AG04450 (cell line): ENCODE data around the gene HID1. TPM values are rescaled to one million over a fixed set of nuclear protein-coding genes. Genes with fewer than 3 reads are reported as not detected.
"Not testable (repeated sequence)": the region's sequence is repeated elsewhere in the genome, so short reads cannot be mapped to it uniquely, and the experiment has no call there.

Experiments
- CTCF ChIA-PET: fragments of 300-600, 350-600 bp; formaldehyde crosslinking; extraction: SDS; loops from one replicate; lab custom pipeline; 2022; ENCODE audit warnings: antibody characterized with exemption, inconsistent platforms; lab: Charles Lee
- POLR2A ChIA-PET: fragments of 350-600 bp; formaldehyde crosslinking; extraction: SDS; loops from one replicate; lab custom pipeline; 2021; ENCODE audit warnings: antibody characterized with exemption, inconsistent platforms; lab: Yijun Ruan, JAX
- DNase-seq: peaks from one replicate; pipeline ENCODE4 v3.0.0-alpha.2; 2011; ENCODE audit warnings: low read depth, low spot score
- H3K27ac ChIP-seq: one replicate; pipeline ENCODE4 v1.5.1; 2012; ENCODE audit warnings: low read depth, low read length, control low read depth
- H3K27me3 ChIP-seq: one replicate; pipeline ENCODE4 v1.6.0; 2012; ENCODE audit warnings: low read length; ENCODE audit not compliant: control insufficient read depth, insufficient read depth
- H3K4me3 ChIP-seq: 2 replicates; pipeline ENCODE4 v1.5.1; 2011; ENCODE audit warnings: mild to moderate bottlenecking, low read depth, low read length, control low read depth
- H3K9me3 ChIP-seq: 2 replicates; pipeline ENCODE4 v1.5.1; 2012; ENCODE audit warnings: low read length; ENCODE audit not compliant: control insufficient read depth, insufficient read depth
- CTCF ChIP-seq: IDR thresholded peaks from 2 replicates; pipeline ENCODE4 v1.5.1; 2011; ENCODE audit warnings: low read depth, low read length, control low read depth, inconsistent platforms
- polyA plus RNA-seq: library from polyadenylated mRNA; depleted of rRNA; stranded (reverse); fragments of >200 nt; gene quantifications from 2 replicates; pipeline ENCODE4 v1.2.3, GENCODE V29; 2011

HID1 gene
- polyA plus RNA-seq, 1 experiment: 1.8 TPM

- Histone ChIP-seq H3K9me3 (no peaks in the 10 kb centered on the region), H3K27me3 (no peaks in the 10 kb centered on the region), H3K4me3 (no peak overlapping the region), H3K27ac (peak overlapping the region; percentile 21)
- POLR2A ChIA-PET: interaction anchor here (3.0 kb wide), 1 partner anchor 22 kb away, joined by 30 read pairs; no protein-coding TSS in a partner anchor
- CTCF ChIA-PET: interaction anchor here (0.5 to 3.3 kb wide), 9 partner anchors 13 to 103 kb away, joined by 3 to 62 read pairs (median 8); partner anchors contain the start of gene CDR2L
- no peak for DNase-seq
- no peak for TF ChIP-seq CTCF
These were observed 38.3 kb upstream of the HID1 start for GRCh38 chr17:75010683-75011400.

GRCh38 chr17:75009139-75009724, 36.7 kb upstream of the HID1 start:
- Histone ChIP-seq H3K27me3 (no peaks in the 10 kb centered on the region), H3K27ac (no peak overlapping the region), H3K9me3 (no peaks in the 10 kb centered on the region), H3K4me3 (no peak overlapping the region)
- ChIA-PET CTCF (interaction anchor here (0.9 to 1.6 kb wide), 2 partner anchors 21 to 51 kb away, joined by 3 read pairs; no protein-coding TSS in a partner anchor), POLR2A (no interaction called here)
- TF ChIP-seq CTCF: no peak
- DNase-seq: no peak

- ChIA-PET CTCF (interaction anchor here (1.3 to 1.6 kb wide), 2 partner anchors 20 to 46 kb away, joined by 3 read pairs; no protein-coding TSS in a partner anchor), POLR2A (no interaction called here)
- TF ChIP-seq CTCF: no peak
- no peak overlapping the region for H3K4me3 ChIP-seq
- H3K27ac ChIP-seq: no peak overlapping the region
- no peak for DNase-seq
- no peaks in the 10 kb centered on the region for H3K9me3 ChIP-seq
- no peaks in the 10 kb centered on the region for H3K27me3 ChIP-seq
These were observed 35.8 kb upstream of the HID1 start for GRCh38 chr17:75008373-75008772.

- H3K9me3 ChIP-seq: no peaks in the 10 kb centered on the region
- ChIA-PET POLR2A (no interaction called here), CTCF (interaction anchor here (1.2 kb wide), 1 partner anchor 18 kb away, joined by 3 read pairs; no protein-coding TSS in a partner anchor)
- no peak for DNase-seq
- no peak overlapping the region for H3K4me3 ChIP-seq
- H3K27ac ChIP-seq: no peak overlapping the region
- H3K27me3 ChIP-seq: no peaks in the 10 kb centered on the region
- no peak for TF ChIP-seq CTCF
These were observed 34.1 kb upstream of the HID1 start for GRCh38 chr17:75006653-75007052.

GRCh38 chr17:75006084-75006483, 33.5 kb upstream of the HID1 start:
- H3K27ac ChIP-seq, H3K27me3 ChIP-seq, H3K9me3 ChIP-seq, DNase-seq, CTCF ChIA-PET, H3K4me3 ChIP-seq, POLR2A ChIA-PET: not testable (repeated sequence)
